ENCODE data around the gene ATL2. TPM values are rescaled to one million over a fixed set of nuclear protein-coding genes. Genes with fewer than 3 reads are reported as not detected.

The ATL2 gene
- total and polyA plus RNA-seq, 2 of the 8 experiments (the other 6 are each of a cell fraction or from before 2014, with no cell fraction given): 38.8 to 84.6 TPM

DNA sequence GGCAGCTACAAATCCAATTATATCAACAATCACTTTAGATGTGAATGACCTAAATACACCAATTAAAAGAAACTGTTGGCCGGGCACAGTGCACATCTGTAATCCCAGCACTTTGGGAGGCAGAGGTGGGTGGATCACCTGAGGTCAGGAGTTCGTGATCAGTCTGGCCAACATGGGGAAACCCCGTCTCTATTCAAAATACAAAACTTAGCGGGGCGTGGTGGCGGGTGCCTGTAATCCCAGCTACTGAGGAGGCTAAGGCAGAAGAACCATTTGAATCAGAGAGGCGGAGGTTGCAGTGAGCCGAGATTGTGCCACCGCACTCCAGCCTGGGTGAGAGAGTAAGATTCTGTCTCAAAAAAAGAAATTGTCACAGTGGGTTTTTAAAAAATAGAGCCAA, 49.5 kb downstream of the ATL2 start:
- no peak overlapping the region for H2BK5ac ChIP-seq (ENCODE audit: low read depth, low read length)
- no peak overlapping the region for H2BK12ac ChIP-seq (ENCODE audit: low read depth, low read length)
- H3K79me1 ChIP-seq (ENCODE audit: low read depth, low read length): no peaks in the 10 kb centered on the region
- no peak overlapping the region for H3K9ac ChIP-seq (replicated peaks in 1 of 4; ENCODE audit: extremely low read depth in 1 of 4, low read depth in 3 of 4, low read length in 3 of 4)
- CTCF ChIA-PET (ENCODE audit: partially characterized antibody): interaction anchor here (0.7 to 4.9 kb wide), 6 partner anchors 11 to 139 kb away, joined by 3 to 25 read pairs (median 4); no protein-coding TSS in a partner anchor
- no peaks in the 10 kb centered on the region for H3K4me1 ChIP-seq (replicated peaks in 1 of 4; ENCODE audit: control insufficient read depth in 3 of 4, insufficient read depth in 4 of 4, low read length in 3 of 4)
- no peak overlapping the region for H2BK120ac ChIP-seq (replicated peaks; ENCODE audit: low read depth, low read length)
- H3K27me3 ChIP-seq (replicated peaks in 1 of 4; ENCODE audit: control insufficient read depth in 3 of 4, extremely low read depth in 1 of 4, insufficient read depth in 3 of 4, low read length in 3 of 4): no peaks in the 10 kb centered on the region
- H3K14ac ChIP-seq (ENCODE audit: insufficient read length): no peak overlapping the region
- H3K23ac ChIP-seq (ENCODE audit: insufficient read length): no peak overlapping the region
- TF ChIP-seq SIRT6 (IDR thresholded peaks at IDR 0.05; ENCODE audit: low read length) (no peak), HDAC6 (IDR thresholded peaks at IDR 0.05; ENCODE audit: low read depth, low read length) (no peak), TAF7 (optimal IDR thresholded peaks at IDR 0.05; ENCODE audit: borderline replicate concordance, low read depth, low read length) (no peak), NRF1 (IDR thresholded peaks at IDR 0.05; ENCODE audit: low read depth, low read length) (no peak), RAD21 (IDR thresholded peaks at IDR 0.05 in 1 of 2, conservative IDR thresholded peaks at IDR 0.05 in 1 of 2; ENCODE audit: low read depth in 2 of 2, low read length in 2 of 2) (no peak), POLR2A (IDR thresholded peaks at IDR 0.05; ENCODE audit: control extremely low read depth in 1 of 2, low read depth in 2 of 2, low read length in 2 of 2) (no peak), EP300 (IDR thresholded peaks at IDR 0.05; ENCODE audit: borderline replicate concordance in 1 of 2, low read depth in 2 of 2, low read length in 2 of 2) (no peak), BACH1 (IDR thresholded peaks at IDR 0.05; ENCODE audit: low read length) (no peak), KDM5A (IDR thresholded peaks at IDR 0.05; ENCODE audit: low read length) (no peak)
- H4K20me1 ChIP-seq (replicated peaks in 1 of 2; ENCODE audit: control insufficient read depth in 1 of 2, insufficient read depth in 2 of 2, low read length in 2 of 2): peaks cover 0 to 4% of the 10 kb centered on the region in 2 experiments
- H2AFZ ChIP-seq (ENCODE audit: low read length): no peak overlapping the region
- DNase-seq (ENCODE audit: low read depth in 1 of 2, low spot score in 2 of 2) (no peak), FAIRE-seq (no peak)
- WGBS, 2 experiments (ENCODE audit: extremely low coverage in 1 of 2, insufficient coverage in 1 of 2, insufficient read length in 1 of 2, insufficient replicate concordance in 2 of 2, low coverage in 1 of 2, low lambda C conversion rate in 2 of 2, missing lambda C conversion rate in 1 of 2): 95% methylated on average over 9 of the region's 9 CpGs; no CpG with 5 or more reads in 1 of the 2 experiments
- H4K8ac ChIP-seq (ENCODE audit: extremely low read depth, insufficient read depth, low read length): no peak overlapping the region
- H3K4ac ChIP-seq (replicated peaks; ENCODE audit: insufficient read length, low read depth, low read length): no peak overlapping the region
- no peak overlapping the region for H4K5ac ChIP-seq (ENCODE audit: insufficient read length, low read depth, low read length)
- no peak overlapping the region for H3K4me3 ChIP-seq (ENCODE audit: extremely low read depth in 1 of 4, insufficient read depth in 2 of 4, low read depth in 3 of 4, low read length in 4 of 4)
- H4K91ac ChIP-seq (replicated peaks; ENCODE audit: insufficient read length, low read length): no peak overlapping the region
- H3K18ac ChIP-seq (ENCODE audit: extremely low read depth, low read length): no peak overlapping the region
- no peak overlapping the region for H2AK5ac ChIP-seq (ENCODE audit: low read depth, low read length)
- peaks cover 0 to 6% (median under 1%) of the 10 kb centered on the region in 4 experiments; a peak in 2 of 8 replicates for H3K36me3 ChIP-seq (ENCODE audit: control insufficient read depth in 2 of 4, insufficient read depth in 4 of 4, low read length in 3 of 4)
- H2BK20ac ChIP-seq (ENCODE audit: low read length): no peak overlapping the region
- H3K79me2 ChIP-seq (ENCODE audit: control insufficient read depth in 1 of 2, insufficient read depth in 2 of 2, low read length in 2 of 2): peaks cover 0 to 70% of the 10 kb centered on the region in 2 experiments; a peak in 2 of 4 replicates
- H3K27ac ChIP-seq (ENCODE audit: low read depth, low read length): no peak overlapping the region
- H3K9me3 ChIP-seq (ENCODE audit: insufficient read depth in 2 of 2, low read depth in 1 of 2, low read length in 1 of 2): no peaks in the 10 kb centered on the region
- no peak overlapping the region for H3K56ac ChIP-seq (replicated peaks; ENCODE audit: insufficient read length, low read depth, low read length)
- H3K4me2 ChIP-seq (ENCODE audit: insufficient read depth in 1 of 2, low read depth in 2 of 2, low read length in 2 of 2): no peak overlapping the region
- H2BK15ac ChIP-seq (ENCODE audit: low read length): no peak overlapping the region
- peaks cover 2% of the 10 kb centered on the region; the same call in 1 of the 2 replicates for H3K23me2 ChIP-seq (ENCODE audit: low read depth, low read length)
- POLR2A ChIA-PET (ENCODE audit: partially characterized antibody): interaction anchor here (1.3 kb wide), 1 partner anchor 55 kb away, joined by 3 read pairs; no protein-coding TSS in a partner anchor

Data from H1 (cell line).